Transverse colon (tissue), 4 donors: ENCODE results near the gene MSI2. TPM values are rescaled to one million over a fixed set of nuclear protein-coding genes. Genes with fewer than 3 reads are reported as not detected.

Experiments
- DNase-seq: peaks from one replicate; pipeline ENCODE4 v3.0.0-alpha.2; 2019
- H3K27ac ChIP-seq, 4 donors: fragments of 200-600 bp; sonication (generic); 2 replicates each; pipeline ENCODE4 v1.5.1; 2016 to 2018; ENCODE audit warnings: inconsistent platforms in 4 of 4
- H3K27me3 ChIP-seq: fragments of 200-600 bp; sonication (generic); 2 replicates; pipeline ENCODE4 v1.5.1; 2017; ENCODE audit warnings: inconsistent platforms
- H3K36me3 ChIP-seq, 4 donors: fragments of 200-600 bp; sonication (generic); 2 replicates each; pipeline ENCODE4 v1.5.1; 2017 to 2019; ENCODE audit warnings: inconsistent platforms in 4 of 4
- H3K4me1 ChIP-seq, 4 donors: fragments of 200-600 bp; sonication (generic); 2 replicates each; pipeline ENCODE4 v1.5.1; 2017 to 2020; ENCODE audit warnings: inconsistent platforms in 4 of 4
- H3K4me3 ChIP-seq, 4 donors: fragments of 200-600 bp; sonication (generic); 1 replicate in 1 of 4; 2 replicates in 3 of 4; pipeline versions ENCODE4 v1.5.1 to v1.6.1; 2017 to 2019; ENCODE audit warnings: inconsistent platforms in 4 of 4
- H3K9me3 ChIP-seq, 2 donors: fragments of 200-600 bp; sonication (generic); 2 replicates each; pipeline ENCODE4 v1.5.1; 2017 to 2019; ENCODE audit warnings: inconsistent platforms in 2 of 2
- EP300 ChIP-seq: sonication (generic); formaldehyde crosslinking; IDR thresholded peaks from one replicate; pipeline ENCODE4 v1.6.1; 2017; ENCODE audit warnings: antibody characterized with exemption, low read depth
- POLR2A ChIP-seq: fragments of 450-650 bp; IDR thresholded peaks from one replicate; pipeline ENCODE4 v1.6.1; 2016; ENCODE audit warnings: antibody characterized with exemption, mild to moderate bottlenecking, moderate library complexity
- POLR2AphosphoS5 ChIP-seq, 3 donors: sonication (generic); formaldehyde crosslinking; IDR thresholded peaks; one replicate each; pipeline ENCODE4 v1.6.1; 2016; ENCODE audit warnings: antibody characterized with exemption in 3 of 3
- WGBS, 2 donors: methylation state at CpG; one replicate each; pipeline ENCODE4 v1.1.5; 2018; ENCODE audit warnings: low coverage in 1 of 2; 5-methylcytosine and 5-hydroxymethylcytosine counted together
- in situ Hi-C, 4 donors: fragments of 200-750 bp; cut with MboI; loops; one replicate each; pipeline versions ENCODE4 v1.15.0 to v1.15.1; 2017; ENCODE audit warnings: low sequenced_read_pairs in 3 of 4, low pct_ligation_motif_present in 1 of 4, low pct_unique_long_range_greater_than_20kb in 1 of 4
- intact Hi-C: fragments of 100-400 bp; cut with DNase I; formaldehyde crosslinking; loops from one replicate; pipeline ENCODE4 v1.15.1; 2023; ENCODE audit warnings: low total_unique reads
- total RNA-seq, 4 donors: library from RNA; depleted of rRNA; stranded (reverse); fragments of >200 nt; gene quantifications; one replicate each; pipeline ENCODE4 v1.1.0, GENCODE V29; 2016
- TF ChIP-seq, protein P1 (sequence below), 5 experiments: fragments of 200-600 bp in 3 of 5; fragments of 450-650 bp in 2 of 5; sonication (generic) in 3 of 5; IDR thresholded peaks; 1 replicate in 2 of 5; 2 replicates in 3 of 5; pipeline ENCODE4 v1.5.1; 2016 to 2017; ENCODE audit warnings: antibody characterized with exemption in 5 of 5, inconsistent platforms in 3 of 5, mild to moderate bottlenecking in 2 of 5, moderate library complexity in 1 of 5

Gene MSI2
- total RNA-seq, 4 donors from 2014 or later = 20.6 to 36.0 (median 29.3) TPM

DNA sequence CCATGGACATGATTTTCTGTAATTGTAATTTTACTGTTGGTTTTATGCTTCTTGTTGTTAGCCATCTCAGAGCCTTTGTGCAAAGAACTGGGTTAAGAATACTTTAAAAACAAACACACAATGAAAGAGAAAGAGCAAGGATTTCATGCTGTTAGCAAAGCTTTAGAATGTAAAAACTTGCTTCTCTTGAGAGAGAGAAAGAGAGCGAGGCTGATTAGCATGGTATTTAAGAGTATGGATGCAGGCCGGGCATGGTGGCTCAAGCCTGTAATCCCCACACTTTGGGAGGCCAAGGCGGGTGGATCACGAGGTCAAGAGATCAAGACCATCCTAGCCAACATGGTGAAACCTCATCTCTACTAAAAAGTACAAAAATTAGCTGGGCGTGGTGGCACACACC is 76.2 kb downstream of the MSI2 start:
- Histone ChIP-seq H3K9me3 (no peaks in the 10 kb centered on the region), H3K27ac (no peak overlapping the region), H3K4me3 (no peak overlapping the region), H3K27me3 (no peaks in the 10 kb centered on the region), H3K4me1 (no peaks in the 10 kb centered on the region), H3K36me3 (no peaks in the 10 kb centered on the region)
- intact Hi-C loops = no loop called here
- WGBS, 2 donors = 92 to 100% methylated on average over 3 to 5 of the region's 5 CpGs
- TF ChIP-seq, protein P1, sequence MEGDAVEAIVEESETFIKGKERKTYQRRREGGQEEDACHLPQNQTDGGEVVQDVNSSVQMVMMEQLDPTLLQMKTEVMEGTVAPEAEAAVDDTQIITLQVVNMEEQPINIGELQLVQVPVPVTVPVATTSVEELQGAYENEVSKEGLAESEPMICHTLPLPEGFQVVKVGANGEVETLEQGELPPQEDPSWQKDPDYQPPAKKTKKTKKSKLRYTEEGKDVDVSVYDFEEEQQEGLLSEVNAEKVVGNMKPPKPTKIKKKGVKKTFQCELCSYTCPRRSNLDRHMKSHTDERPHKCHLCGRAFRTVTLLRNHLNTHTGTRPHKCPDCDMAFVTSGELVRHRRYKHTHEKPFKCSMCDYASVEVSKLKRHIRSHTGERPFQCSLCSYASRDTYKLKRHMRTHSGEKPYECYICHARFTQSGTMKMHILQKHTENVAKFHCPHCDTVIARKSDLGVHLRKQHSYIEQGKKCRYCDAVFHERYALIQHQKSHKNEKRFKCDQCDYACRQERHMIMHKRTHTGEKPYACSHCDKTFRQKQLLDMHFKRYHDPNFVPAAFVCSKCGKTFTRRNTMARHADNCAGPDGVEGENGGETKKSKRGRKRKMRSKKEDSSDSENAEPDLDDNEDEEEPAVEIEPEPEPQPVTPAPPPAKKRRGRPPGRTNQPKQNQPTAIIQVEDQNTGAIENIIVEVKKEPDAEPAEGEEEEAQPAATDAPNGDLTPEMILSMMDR (IDR thresholded peaks at IDR 0.05) = no peak
- TF ChIP-seq POLR2A (no peak), POLR2AphosphoS5 (IDR thresholded peaks at IDR 0.05) (no peak), EP300 (no peak)
- DNase-seq = no peak
- in situ Hi-C loops = no loop called here

DNA sequence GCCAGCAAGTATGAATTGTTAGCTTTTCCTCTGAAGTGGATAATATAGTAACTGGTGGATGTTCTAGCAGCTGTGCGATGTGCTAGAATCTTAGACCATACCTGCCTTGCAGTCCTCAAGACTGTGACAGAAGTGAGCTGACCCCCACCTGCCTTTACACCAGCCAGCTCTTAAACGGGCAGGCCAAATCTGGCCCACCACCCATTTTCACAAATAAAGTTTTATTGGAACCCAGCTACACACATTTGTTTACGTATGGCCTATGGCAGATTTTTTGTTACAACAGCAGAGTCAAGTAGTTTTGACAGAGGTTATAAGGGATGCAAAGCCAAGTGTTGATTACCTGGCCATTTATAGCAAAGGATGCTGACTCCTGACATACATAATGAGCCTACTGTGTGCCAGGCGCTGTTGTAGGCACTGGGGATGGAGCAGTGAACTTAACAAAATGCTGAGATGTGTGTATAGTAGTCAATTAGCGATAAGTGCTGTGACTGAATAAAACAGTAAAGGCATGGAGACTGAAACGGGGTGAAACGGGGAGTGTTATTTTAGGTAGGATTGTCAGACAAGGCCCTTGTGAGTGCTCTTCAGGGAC is 79.0 kb downstream of the MSI2 start:
- Histone ChIP-seq H3K27me3 (no peaks in the 10 kb centered on the region), H3K4me3 (no peak overlapping the region), H3K27ac (no peak overlapping the region), H3K4me1 (no peaks in the 10 kb centered on the region), H3K36me3 (no peaks in the 10 kb centered on the region), H3K9me3 (no peaks in the 10 kb centered on the region)
- intact Hi-C loops = no loop called here
- 91 to 93% methylated on average over 7 of the region's 7 CpGs for WGBS, 2 donors
- in situ Hi-C loops = no loop called here
- DNase-seq = no peak
- TF ChIP-seq EP300 (no peak), POLR2AphosphoS5 (IDR thresholded peaks at IDR 0.05) (no peak), POLR2A (no peak)
- TF ChIP-seq, protein P1 (IDR thresholded peaks at IDR 0.05) = no peak

DNA sequence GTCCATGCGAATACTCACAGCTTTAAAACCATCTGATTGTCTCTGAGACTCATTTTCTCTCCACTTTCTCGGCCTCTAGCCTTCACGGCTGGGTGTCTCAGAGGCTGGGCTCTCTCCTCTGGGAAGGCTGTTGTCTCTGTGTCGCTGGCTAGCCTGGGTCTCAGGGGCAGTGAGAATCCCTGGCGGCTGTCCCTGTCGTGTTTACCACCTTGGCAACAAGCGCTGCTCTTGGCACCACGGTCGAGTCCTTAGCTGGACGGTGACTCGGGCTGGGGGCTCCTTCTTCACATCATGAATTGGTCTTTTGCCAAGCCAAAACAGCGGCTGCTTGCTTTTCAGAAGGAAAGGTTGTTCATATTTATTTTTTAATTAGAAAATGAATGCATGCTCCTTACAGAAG is 81.1 kb downstream of the MSI2 start:
- Histone ChIP-seq H3K36me3 (no peaks in the 10 kb centered on the region), H3K4me1 (peaks cover 0 to 4% (median 0%) of the 10 kb centered on the region in 4 donors), H3K4me3 (no peak overlapping the region), H3K9me3 (no peaks in the 10 kb centered on the region), H3K27ac (no peak overlapping the region), H3K27me3 (no peaks in the 10 kb centered on the region)
- no peak for DNase-seq
- 87 to 100% methylated on average over 1 to 12 of the region's 12 CpGs for WGBS, 2 donors
- in situ Hi-C loops = no loop called here
- TF ChIP-seq POLR2A = no peak
- TF ChIP-seq POLR2AphosphoS5 (IDR thresholded peaks at IDR 0.05) = no peak
- TF ChIP-seq, protein P1 (IDR thresholded peaks at IDR 0.05) = no peak
- no peak for TF ChIP-seq EP300
- intact Hi-C loops = no loop called here

DNA sequence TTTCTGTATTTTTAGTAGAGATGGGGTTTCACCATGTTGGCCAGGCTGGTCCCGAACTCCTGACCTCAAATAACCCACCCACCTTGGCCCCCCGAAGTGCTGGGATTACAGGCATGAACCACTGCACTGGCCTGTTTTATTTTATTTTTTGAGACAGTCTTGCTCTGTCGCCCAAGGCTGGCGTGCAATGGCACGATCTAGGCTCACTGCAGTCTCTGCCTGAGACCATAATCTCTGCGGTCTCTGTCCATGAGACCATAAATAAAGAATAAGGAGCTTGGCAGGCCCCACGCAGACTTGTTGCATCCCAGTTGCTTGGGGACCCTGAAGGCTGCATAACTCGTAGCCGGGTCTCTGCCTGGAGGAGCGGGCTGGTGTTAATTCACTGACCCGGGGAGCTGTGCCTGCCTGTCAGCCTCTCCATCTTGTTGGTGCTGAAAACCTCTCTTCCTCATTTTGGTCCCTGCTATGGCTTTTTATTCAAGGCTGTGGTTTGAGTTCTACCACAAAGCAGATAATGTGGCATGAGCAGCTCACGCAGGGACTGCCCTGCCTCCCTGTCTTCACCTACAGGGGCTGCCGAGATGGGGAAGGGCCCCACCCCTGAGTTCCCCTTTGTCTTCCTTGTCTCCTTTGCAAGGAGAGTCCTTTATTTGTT is 82.1 kb downstream of the MSI2 start:
- Histone ChIP-seq H3K4me3 (no peak overlapping the region), H3K27ac (no peak overlapping the region), H3K4me1 (peaks cover 0 to 4% (median 0%) of the 10 kb centered on the region in 4 donors), H3K27me3 (no peaks in the 10 kb centered on the region), H3K36me3 (no peaks in the 10 kb centered on the region), H3K9me3 (no peaks in the 10 kb centered on the region)
- no peak for TF ChIP-seq EP300
- TF ChIP-seq POLR2AphosphoS5 (IDR thresholded peaks at IDR 0.05) = no peak
- TF ChIP-seq, protein P1 (IDR thresholded peaks at IDR 0.05) = no peak
- no peak for TF ChIP-seq POLR2A
- intact Hi-C loops = loop anchor here (2.0 kb wide), 1 partner anchor 98 kb away; no protein-coding TSS in a partner anchor
- in situ Hi-C loops = no loop called here
- DNase-seq = no peak
- 69 to 84% methylated on average over 2 to 13 of the region's 13 CpGs for WGBS, 2 donors
